Measurements from ENCODE around the gene FAM110D.

Gene FAM110D

GRCh38 chr1:26190373-26190987 lies 31.6 kb downstream of the FAM110D start, which contains the start of gene CATSPER4:
CATSPER4 (plus strand) TSS chr1:26190602; CDS start chr1:26190628, 26 bp downstream.
- no peak for DNase-seq

- DNase-seq = no peak
Measured at GRCh38 chr1:26191739-26192138, 32.9 kb downstream of the FAM110D start.

- no peak for DNase-seq
Measured at GRCh38 chr1:26195805-26196204, 36.9 kb downstream of the FAM110D start.

- no peak for DNase-seq
Measured at GRCh38 chr1:26197301-26197700, 38.4 kb downstream of the FAM110D start.

- no peak for DNase-seq
Measured at GRCh38 chr1:26197813-26198212, 38.9 kb downstream of the FAM110D start.

GRCh38 chr1:26200413-26200812 lies 41.5 kb downstream of the FAM110D start:
- no peak for DNase-seq

GRCh38 chr1:26203642-26204318 lies 44.9 kb downstream of the FAM110D start:
- no peak for DNase-seq

- DNase-seq = no peak
Measured at GRCh38 chr1:26210147-26210870, 51.4 kb downstream of the FAM110D start.

- no peak for DNase-seq
Measured at GRCh38 chr1:26212726-26213125, 53.8 kb downstream of the FAM110D start.

GRCh38 chr1:26213335-26213905 lies 54.5 kb downstream of the FAM110D start:
- DNase-seq = no peak

All from stimulated activated CD4-positive, alpha-beta T cell treated with anti-CD3 and anti-CD28 coated beads, Interleukin-12 subunit alpha, Interleukin-12 subunit beta, amount 100 ng/mL, for 4 hours (primary cell).